ENCODE results near the gene MZB1.

MZB1 gene

GRCh38 chr5:139394123-139394653, 4.5 kb upstream of the MZB1 start:
- ChIA-PET POLR2A (interaction anchor here (1.2 kb wide), 1 partner anchor 52 kb away, joined by 3 read pairs; the partner anchor contains the start of gene PAIP2), CTCF (interaction anchor here (1.1 to 3.3 kb wide), 5 partner anchors 10 to 120 kb away, joined by 3 to 10 read pairs (median 5); partner anchors contain the start of gene SPATA24)
- TF ChIP-seq, protein P1, sequence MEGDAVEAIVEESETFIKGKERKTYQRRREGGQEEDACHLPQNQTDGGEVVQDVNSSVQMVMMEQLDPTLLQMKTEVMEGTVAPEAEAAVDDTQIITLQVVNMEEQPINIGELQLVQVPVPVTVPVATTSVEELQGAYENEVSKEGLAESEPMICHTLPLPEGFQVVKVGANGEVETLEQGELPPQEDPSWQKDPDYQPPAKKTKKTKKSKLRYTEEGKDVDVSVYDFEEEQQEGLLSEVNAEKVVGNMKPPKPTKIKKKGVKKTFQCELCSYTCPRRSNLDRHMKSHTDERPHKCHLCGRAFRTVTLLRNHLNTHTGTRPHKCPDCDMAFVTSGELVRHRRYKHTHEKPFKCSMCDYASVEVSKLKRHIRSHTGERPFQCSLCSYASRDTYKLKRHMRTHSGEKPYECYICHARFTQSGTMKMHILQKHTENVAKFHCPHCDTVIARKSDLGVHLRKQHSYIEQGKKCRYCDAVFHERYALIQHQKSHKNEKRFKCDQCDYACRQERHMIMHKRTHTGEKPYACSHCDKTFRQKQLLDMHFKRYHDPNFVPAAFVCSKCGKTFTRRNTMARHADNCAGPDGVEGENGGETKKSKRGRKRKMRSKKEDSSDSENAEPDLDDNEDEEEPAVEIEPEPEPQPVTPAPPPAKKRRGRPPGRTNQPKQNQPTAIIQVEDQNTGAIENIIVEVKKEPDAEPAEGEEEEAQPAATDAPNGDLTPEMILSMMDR (IDR thresholded peaks at IDR 0.05; ENCODE audit: control extremely low read depth, extremely low read depth, low read depth, missing control alignments) = peak; percentile 77
- DNase-seq (ENCODE audit: extremely low spot score) = peak; percentile 63

DNA sequence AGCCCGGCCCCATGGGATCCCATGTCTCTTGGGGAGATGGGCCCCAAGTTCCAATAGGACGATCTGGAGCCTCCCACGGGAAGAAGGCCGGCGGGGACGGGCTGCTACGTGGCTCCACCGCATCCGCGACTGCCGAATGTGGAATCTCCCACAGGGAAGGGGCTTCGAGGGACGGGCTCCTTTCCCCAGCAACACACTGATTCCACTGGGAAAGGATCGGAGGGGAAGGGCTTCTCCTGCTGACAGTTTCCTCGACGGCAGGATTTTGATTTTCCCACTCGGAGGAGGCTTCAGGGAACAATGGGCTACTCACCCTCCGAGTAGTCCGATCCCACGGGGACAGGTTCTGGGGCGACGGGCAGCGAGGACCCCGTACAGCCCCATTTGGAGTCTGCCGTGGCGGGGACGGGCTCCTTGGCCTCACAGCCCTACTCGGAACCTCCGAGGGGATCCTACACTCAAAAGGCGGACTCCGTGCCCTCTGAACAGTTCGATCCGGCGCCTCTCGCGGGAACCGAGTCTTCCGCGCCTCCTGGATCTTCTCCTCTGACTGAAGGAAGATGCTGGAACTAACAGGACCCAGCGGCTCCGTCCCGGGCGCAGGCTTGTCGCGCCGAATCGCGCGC, 3.9 kb upstream of the MZB1 start:
- ChIA-PET CTCF (interaction anchor here (1.1 to 3.3 kb wide), 7 partner anchors 9 to 120 kb away, joined by 3 to 31 read pairs (median 8); partner anchors contain the start of gene SPATA24), POLR2A (interaction anchor here (0.8 to 2.2 kb wide), 3 partner anchors 52 to 117 kb away, joined by 3 to 5 read pairs (median 3); partner anchors contain the start of genes MATR3 and PAIP2)
- peak; percentile 36 for DNase-seq (ENCODE audit: extremely low spot score)
- TF ChIP-seq, protein P1 (IDR thresholded peaks at IDR 0.05; ENCODE audit: control extremely low read depth, extremely low read depth, low read depth, missing control alignments) = no peak

DNA sequence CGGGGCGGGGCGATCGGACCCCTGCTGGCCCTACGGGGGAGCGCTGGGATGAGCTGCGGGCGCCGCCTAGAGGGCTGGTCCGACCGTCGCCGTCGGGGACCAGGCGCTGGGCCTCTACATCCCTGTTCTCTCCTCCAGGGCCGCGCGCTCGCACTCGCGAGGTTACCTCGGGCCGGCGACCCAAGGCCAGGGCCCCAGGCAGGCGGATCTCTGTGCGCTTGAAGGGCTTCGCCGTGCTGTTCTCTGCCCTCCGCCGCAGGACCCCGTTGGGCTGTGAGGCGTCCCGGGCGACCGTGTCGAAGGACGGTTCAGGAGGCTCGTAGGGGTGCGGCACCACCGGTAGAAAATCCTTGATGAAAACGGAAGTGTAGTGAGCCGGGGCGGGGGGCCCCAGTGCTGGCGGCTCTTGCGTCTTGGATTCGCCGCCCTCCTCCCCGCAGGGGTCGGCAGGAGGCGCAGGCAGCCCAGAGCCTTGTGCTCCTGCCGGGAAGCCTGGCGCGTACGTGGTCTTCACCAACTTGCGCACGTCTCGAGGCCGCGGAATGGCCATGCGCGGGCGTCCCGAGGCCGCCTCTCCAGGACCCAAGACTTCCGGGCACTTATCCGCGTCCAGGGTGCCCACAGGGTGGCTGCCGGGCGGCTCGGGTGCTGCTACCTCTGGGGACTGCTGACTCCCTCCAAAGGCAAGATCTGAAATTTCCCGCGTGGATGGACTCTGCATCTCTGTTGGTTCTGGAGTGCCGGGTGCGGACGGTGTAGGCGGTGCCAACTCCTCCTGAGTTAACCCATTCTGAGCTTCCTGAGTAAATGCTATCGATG, 3.2 kb upstream of the MZB1 start:
- TF ChIP-seq, protein P1 (IDR thresholded peaks at IDR 0.05; ENCODE audit: control extremely low read depth, extremely low read depth, low read depth, missing control alignments) = peak; percentile 94
- ChIA-PET POLR2A (interaction anchor here (0.8 to 2.2 kb wide), 2 partner anchors 99 to 117 kb away, joined by 3 to 5 read pairs; partner anchors contain the start of gene MATR3), CTCF (interaction anchor here (1.1 to 3.7 kb wide), 9 partner anchors 10 to 124 kb away, joined by 3 to 31 read pairs (median 9); partner anchors contain the start of genes PAIP2 and SPATA24)
- peak; percentile 88 for DNase-seq (ENCODE audit: extremely low spot score)

- ChIA-PET CTCF (interaction anchor here (1.2 to 3.7 kb wide), 8 partner anchors 10 to 124 kb away, joined by 3 to 31 read pairs (median 10); partner anchors contain the start of genes PAIP2 and SPATA24), POLR2A (interaction anchor here (0.8 to 2.2 kb wide), 3 partner anchors 12 to 116 kb away, joined by 3 to 5 read pairs (median 4); partner anchors contain the start of genes MATR3 and SPATA24)
- DNase-seq (ENCODE audit: extremely low spot score) = no peak
- TF ChIP-seq, protein P1 (IDR thresholded peaks at IDR 0.05; ENCODE audit: control extremely low read depth, extremely low read depth, low read depth, missing control alignments) = no peak
Observed at GRCh38 chr5:139392324-139392677, 2.6 kb upstream of the MZB1 start.

- CTCF ChIA-PET = interaction anchor here (0.9 to 3.7 kb wide), 17 partner anchors 10 to 603 kb away, joined by 3 to 31 read pairs (median 6); partner anchors contain the start of genes PAIP2 and SPATA24
- POLR2A ChIA-PET = interaction anchor here (0.6 to 2.2 kb wide), 7 partner anchors 12 to 246 kb away, joined by 3 to 7 read pairs (median 4); partner anchors contain the start of genes MATR3 and SPATA24
- DNase-seq (ENCODE audit: extremely low spot score) = no peak
- TF ChIP-seq, protein P1 (IDR thresholded peaks at IDR 0.05; ENCODE audit: control extremely low read depth, extremely low read depth, low read depth, missing control alignments) = no peak
Observed at GRCh38 chr5:139391570-139392323, 2.0 kb upstream of the MZB1 start.
